Measurements from ENCODE around the gene MICB.
"Not testable (repeated sequence)": the region's sequence is repeated elsewhere in the genome, so short reads cannot be mapped to it uniquely, and the experiment has no call there.

- TF ChIP-seq POLR2A (IDR thresholded peaks at IDR 0.05), result not testable (repeated sequence)
- TF ChIP-seq, protein P1, sequence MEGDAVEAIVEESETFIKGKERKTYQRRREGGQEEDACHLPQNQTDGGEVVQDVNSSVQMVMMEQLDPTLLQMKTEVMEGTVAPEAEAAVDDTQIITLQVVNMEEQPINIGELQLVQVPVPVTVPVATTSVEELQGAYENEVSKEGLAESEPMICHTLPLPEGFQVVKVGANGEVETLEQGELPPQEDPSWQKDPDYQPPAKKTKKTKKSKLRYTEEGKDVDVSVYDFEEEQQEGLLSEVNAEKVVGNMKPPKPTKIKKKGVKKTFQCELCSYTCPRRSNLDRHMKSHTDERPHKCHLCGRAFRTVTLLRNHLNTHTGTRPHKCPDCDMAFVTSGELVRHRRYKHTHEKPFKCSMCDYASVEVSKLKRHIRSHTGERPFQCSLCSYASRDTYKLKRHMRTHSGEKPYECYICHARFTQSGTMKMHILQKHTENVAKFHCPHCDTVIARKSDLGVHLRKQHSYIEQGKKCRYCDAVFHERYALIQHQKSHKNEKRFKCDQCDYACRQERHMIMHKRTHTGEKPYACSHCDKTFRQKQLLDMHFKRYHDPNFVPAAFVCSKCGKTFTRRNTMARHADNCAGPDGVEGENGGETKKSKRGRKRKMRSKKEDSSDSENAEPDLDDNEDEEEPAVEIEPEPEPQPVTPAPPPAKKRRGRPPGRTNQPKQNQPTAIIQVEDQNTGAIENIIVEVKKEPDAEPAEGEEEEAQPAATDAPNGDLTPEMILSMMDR (IDR thresholded peaks at IDR 0.05), result not testable (repeated sequence)
Measured at GRCh38 chr6:31496826-31497225, 1.1 kb upstream of the MICB start.
